ENCODE measurements around the gene ATXN10. TPM values are rescaled to one million over a fixed set of nuclear protein-coding genes. Genes with fewer than 3 reads are reported as not detected.

ATXN10 gene
- polyA plus RNA-seq, 3 donors = 60.1 to 106 (median 92.4) TPM

GRCh38 chr22:45693835-45694234 lies 22.2 kb downstream of the ATXN10 start:
- H3K9me3 ChIP-seq (replicated peaks in 1 of 2; ENCODE audit: control insufficient read depth in 1 of 2, insufficient read depth in 1 of 2, low read length in 2 of 2) = no peaks in the 10 kb centered on the region
- no peaks in the 10 kb centered on the region for H3K9me3 Mint-ChIP-seq
- no peak overlapping the region for H3K27ac ChIP-seq (ENCODE audit: low read depth in 1 of 2, low read length in 2 of 2)
- peaks cover 19 to 82% of the 10 kb centered on the region in 2 donors for H3K36me3 ChIP-seq (replicated peaks in 1 of 2; ENCODE audit: control insufficient read depth in 1 of 2, insufficient read depth in 2 of 2, low read length in 2 of 2)
- peaks cover 4% of the 10 kb centered on the region for H3K4me1 Mint-ChIP-seq
- H3K79me2 ChIP-seq (ENCODE audit: insufficient read depth, low read length) = peaks cover 17% of the 10 kb centered on the region
- H2AFZ ChIP-seq (ENCODE audit: insufficient read depth, low read depth, low read length, poor library complexity, severe bottlenecking) = no peak overlapping the region
- peaks cover 57 to 90% of the 10 kb centered on the region in 2 donors for H3K36me3 Mint-ChIP-seq
- H3K4me3 Mint-ChIP-seq = no peak overlapping the region
- DNase-seq = no peak
- no peak overlapping the region for H3K4me2 ChIP-seq (replicated peaks; ENCODE audit: extremely low read depth, low read length, poor library complexity, severe bottlenecking)
- no peak overlapping the region for H3K4me3 ChIP-seq (replicated peaks in 1 of 3; ENCODE audit: low read depth in 2 of 3, low read length in 3 of 3)
- H4K20me1 ChIP-seq (ENCODE audit: insufficient read depth, low read length) = peaks cover 23% of the 10 kb centered on the region
- H3K27me3 ChIP-seq (ENCODE audit: control insufficient read depth in 2 of 2, insufficient read depth in 2 of 2, low read length in 2 of 2) = no peaks in the 10 kb centered on the region
- peak overlapping the region in 1 of 7 donors; percentile 43 for H3K27ac Mint-ChIP-seq
- no peak overlapping the region for H3K9ac ChIP-seq (ENCODE audit: insufficient read depth, low read length, poor library complexity, severe bottlenecking)
- TF ChIP-seq CTCF (IDR thresholded peaks at IDR 0.05) = no peak
- peaks cover 0 to 4% (median 0%) of the 10 kb centered on the region in 3 donors for H3K27me3 Mint-ChIP-seq (ENCODE audit: low read depth in 3 of 3)
- intact Hi-C loops (cut with micrococcal nuclease) = no loop called here
- 100% methylated on average over 2 of the region's 4 CpGs for WGBS (ENCODE audit: insufficient coverage)
- H3K4me1 ChIP-seq (ENCODE audit: control insufficient read depth in 1 of 2, insufficient read depth in 2 of 2, low read length in 2 of 2) = no peaks in the 10 kb centered on the region

- H3K4me3 ChIP-seq (replicated peaks in 1 of 3; ENCODE audit: low read depth in 2 of 3, low read length in 3 of 3) = no peak overlapping the region
- WGBS (ENCODE audit: insufficient coverage) = 53% methylated on average over 5 of the region's 6 CpGs
- no peak for TF ChIP-seq CTCF (IDR thresholded peaks at IDR 0.05)
- Mint-ChIP-seq H3K36me3 (peaks cover 60 to 96% of the 10 kb centered on the region in 2 donors), H3K27ac (peak overlapping the region in 3 of 7 donors; percentile 10 to 70 (median 42)), H3K27me3 (ENCODE audit: low read depth in 3 of 3) (peaks cover 0 to 4% (median 0%) of the 10 kb centered on the region in 3 donors), H3K4me3 (peak overlapping the region; percentile 2 to 50), H3K9me3 (no peaks in the 10 kb centered on the region), H3K4me1 (peaks cover 2% of the 10 kb centered on the region)
- H3K27ac ChIP-seq (ENCODE audit: low read depth in 1 of 2, low read length in 2 of 2) = no peak overlapping the region
- H4K20me1 ChIP-seq (ENCODE audit: insufficient read depth, low read length) = peaks cover 2% of the 10 kb centered on the region
- no peaks in the 10 kb centered on the region for H3K9me3 ChIP-seq (replicated peaks in 1 of 2; ENCODE audit: control insufficient read depth in 1 of 2, insufficient read depth in 1 of 2, low read length in 2 of 2)
- H3K79me2 ChIP-seq (ENCODE audit: insufficient read depth, low read length) = peaks cover 3% of the 10 kb centered on the region
- H3K4me1 ChIP-seq (ENCODE audit: control insufficient read depth in 1 of 2, insufficient read depth in 2 of 2, low read length in 2 of 2) = no peaks in the 10 kb centered on the region
- intact Hi-C loops (cut with micrococcal nuclease) = no loop called here
- DNase-seq = no peak
- H3K36me3 ChIP-seq (replicated peaks in 1 of 2; ENCODE audit: control insufficient read depth in 1 of 2, insufficient read depth in 2 of 2, low read length in 2 of 2) = peaks cover 39 to 84% of the 10 kb centered on the region in 2 donors
- H3K9ac ChIP-seq (ENCODE audit: insufficient read depth, low read length, poor library complexity, severe bottlenecking) = no peak overlapping the region
- H2AFZ ChIP-seq (ENCODE audit: insufficient read depth, low read depth, low read length, poor library complexity, severe bottlenecking) = no peak overlapping the region
- H3K27me3 ChIP-seq (ENCODE audit: control insufficient read depth in 2 of 2, insufficient read depth in 2 of 2, low read length in 2 of 2) = no peaks in the 10 kb centered on the region
- H3K4me2 ChIP-seq (replicated peaks; ENCODE audit: extremely low read depth, low read length, poor library complexity, severe bottlenecking) = no peak overlapping the region
Observed at GRCh38 chr22:45696227-45696626, 24.6 kb downstream of the ATXN10 start.

Measured in CD14-positive monocyte (primary cell).